Measurements from ENCODE around the gene NTM.

NTM gene

DNA sequence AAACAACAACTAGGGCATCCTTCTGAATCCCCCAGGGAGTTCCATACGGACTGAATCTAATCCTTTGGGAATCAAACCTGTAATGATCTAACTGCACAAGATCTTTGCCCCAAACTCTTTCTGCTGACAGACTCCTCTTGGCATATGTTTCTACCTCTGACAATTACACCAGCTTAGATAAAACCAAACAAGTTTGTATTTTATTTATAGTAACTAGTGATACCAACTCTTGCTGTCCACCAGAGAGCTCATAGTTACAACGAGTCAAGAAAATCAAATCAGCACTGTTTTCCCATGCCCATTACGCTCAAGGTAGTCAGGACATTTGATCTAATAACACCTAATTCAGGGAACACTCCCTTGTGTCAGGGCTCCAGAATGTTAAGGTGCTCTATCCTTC is 972.0 kb downstream of the NTM start:
- H3K27me3 ChIP-seq (ENCODE audit: insufficient read depth, poor library complexity, severe bottlenecking): no peaks in the 10 kb centered on the region
- no peak for DNase-seq (ENCODE audit: low read depth in 1 of 2, low spot score in 1 of 2)
- no peak overlapping the region for H3K4me3 ChIP-seq (replicated peaks; ENCODE audit: insufficient read depth, low read length)
- H3K27ac ChIP-seq (replicated peaks): no peak overlapping the region
- TF ChIP-seq GABPA (IDR thresholded peaks at IDR 0.05; ENCODE audit: low read depth) (no peak), POLR2AphosphoS5 (IDR thresholded peaks at IDR 0.05; ENCODE audit: low read depth) (no peak), SPI1 (IDR thresholded peaks at IDR 0.05; ENCODE audit: borderline replicate concordance, low read depth) (no peak), REST (IDR thresholded peaks at IDR 0.05; ENCODE audit: insufficient replicate concordance, low read depth) (no peak)
- TF ChIP-seq, protein P1, sequence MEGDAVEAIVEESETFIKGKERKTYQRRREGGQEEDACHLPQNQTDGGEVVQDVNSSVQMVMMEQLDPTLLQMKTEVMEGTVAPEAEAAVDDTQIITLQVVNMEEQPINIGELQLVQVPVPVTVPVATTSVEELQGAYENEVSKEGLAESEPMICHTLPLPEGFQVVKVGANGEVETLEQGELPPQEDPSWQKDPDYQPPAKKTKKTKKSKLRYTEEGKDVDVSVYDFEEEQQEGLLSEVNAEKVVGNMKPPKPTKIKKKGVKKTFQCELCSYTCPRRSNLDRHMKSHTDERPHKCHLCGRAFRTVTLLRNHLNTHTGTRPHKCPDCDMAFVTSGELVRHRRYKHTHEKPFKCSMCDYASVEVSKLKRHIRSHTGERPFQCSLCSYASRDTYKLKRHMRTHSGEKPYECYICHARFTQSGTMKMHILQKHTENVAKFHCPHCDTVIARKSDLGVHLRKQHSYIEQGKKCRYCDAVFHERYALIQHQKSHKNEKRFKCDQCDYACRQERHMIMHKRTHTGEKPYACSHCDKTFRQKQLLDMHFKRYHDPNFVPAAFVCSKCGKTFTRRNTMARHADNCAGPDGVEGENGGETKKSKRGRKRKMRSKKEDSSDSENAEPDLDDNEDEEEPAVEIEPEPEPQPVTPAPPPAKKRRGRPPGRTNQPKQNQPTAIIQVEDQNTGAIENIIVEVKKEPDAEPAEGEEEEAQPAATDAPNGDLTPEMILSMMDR (IDR thresholded peaks at IDR 0.05; ENCODE audit: insufficient read depth, low read length): no peak

- Histone ChIP-seq H3K27me3 (ENCODE audit: insufficient read depth, poor library complexity, severe bottlenecking) (no peaks in the 10 kb centered on the region), H3K27ac (replicated peaks) (no peak overlapping the region), H3K4me3 (replicated peaks; ENCODE audit: insufficient read depth, low read length) (no peak overlapping the region)
- TF ChIP-seq POLR2AphosphoS5 (IDR thresholded peaks at IDR 0.05; ENCODE audit: low read depth): no peak
- no peak for DNase-seq (ENCODE audit: low read depth in 1 of 2, low spot score in 1 of 2)
These were observed 973.2 kb downstream of the NTM start for GRCh38 chr11:132343445-132344175.

- no peak for DNase-seq (ENCODE audit: low read depth in 1 of 2, low spot score in 1 of 2)
- no peak for TF ChIP-seq SPI1 (IDR thresholded peaks at IDR 0.05; ENCODE audit: borderline replicate concordance, low read depth)
- TF ChIP-seq REST (IDR thresholded peaks at IDR 0.05; ENCODE audit: insufficient replicate concordance, low read depth): no peak
- TF ChIP-seq GABPA (IDR thresholded peaks at IDR 0.05; ENCODE audit: low read depth): no peak
- no peak overlapping the region for H3K4me3 ChIP-seq (replicated peaks; ENCODE audit: insufficient read depth, low read length)
- H3K27ac ChIP-seq (replicated peaks): no peak overlapping the region
- no peaks in the 10 kb centered on the region for H3K27me3 ChIP-seq (ENCODE audit: insufficient read depth, poor library complexity, severe bottlenecking)
These were observed 976.2 kb downstream of the NTM start for GRCh38 chr11:132346558-132347148.

GRCh38 chr11:132347156-132348090 is 977.0 kb downstream of the NTM start:
- H3K4me3 ChIP-seq (replicated peaks; ENCODE audit: insufficient read depth, low read length): no peak overlapping the region
- DNase-seq (ENCODE audit: low read depth in 1 of 2, low spot score in 1 of 2): no peak
- H3K27me3 ChIP-seq (ENCODE audit: insufficient read depth, poor library complexity, severe bottlenecking): no peaks in the 10 kb centered on the region
- H3K27ac ChIP-seq (replicated peaks): no peak overlapping the region
- TF ChIP-seq, protein P1 (IDR thresholded peaks at IDR 0.05; ENCODE audit: insufficient read depth, low read length): no peak
- no peak for TF ChIP-seq POLR2AphosphoS5 (IDR thresholded peaks at IDR 0.05; ENCODE audit: low read depth)
- no peak for TF ChIP-seq REST (IDR thresholded peaks at IDR 0.05; ENCODE audit: insufficient replicate concordance, low read depth)
- TF ChIP-seq SPI1 (IDR thresholded peaks at IDR 0.05; ENCODE audit: borderline replicate concordance, low read depth): no peak
- TF ChIP-seq GABPA (IDR thresholded peaks at IDR 0.05; ENCODE audit: low read depth): no peak
